SK-N-SH (cell line): ENCODE results near the gene HMGXB3. TPM values are rescaled to one million over a fixed set of nuclear protein-coding genes. Genes with fewer than 3 reads are reported as not detected.

Experiments used
- CTCF ChIA-PET: fragments of 300-600, 350-600 bp; formaldehyde crosslinking; extraction: SDS; loops from one replicate; lab custom pipeline; 2021; lab: Yijun Ruan, JAX
- POLR2A ChIA-PET: fragments of 350-600 bp; sonication (Branson Sonifier 250); formaldehyde crosslinking; extraction: SDS; loops from one replicate; lab custom pipeline; 2020; ENCODE audit warnings: antibody characterized with exemption, inconsistent platforms; lab: Yijun Ruan, JAX
- DNase-seq: peaks from one replicate; pipeline ENCODE4 v3.0.0; 2012
- H2AFZ ChIP-seq: fragments of 200-600 bp; sonication (generic); 2 replicates; pipeline ENCODE4 v1.8.1; 2016; ENCODE audit warnings: antibody characterized with exemption, mild to moderate bottlenecking, low read depth
- H3F3A ChIP-seq: fragments of 200-600 bp; sonication (generic); replicated peaks from 2 replicates; pipeline ENCODE3; 2016; ENCODE audit warnings: antibody characterized with exemption, mild to moderate bottlenecking; ENCODE audit not compliant: insufficient read depth
- H3K27ac ChIP-seq, 2 experiments: fragments of 200-500 bp in 1 of 2; fragments of 200-600 bp in 1 of 2; sonication (Bioruptor generic) in 1 of 2; sonication (generic), shearing (Covaris generic) in 1 of 2; 2 replicates each; pipeline versions ENCODE4 v1.5.1 to v1.6.1; 2014 to 2016; ENCODE audit warnings: low read depth in 2 of 2, inconsistent platforms in 1 of 2, low read length in 1 of 2, mild to moderate bottlenecking in 1 of 2, mixed read lengths in 1 of 2
- H3K27me3 ChIP-seq: fragments of 200-600 bp; sonication (generic), shearing (Covaris generic); 2 replicates; pipeline ENCODE4 v1.6.1; 2016; ENCODE audit warnings: mixed run types; ENCODE audit not compliant: insufficient read depth
- H3K36me3 ChIP-seq, 2 experiments: fragments of 200-500 bp in 1 of 2; fragments of 200-600 bp in 1 of 2; sonication (Bioruptor generic) in 1 of 2; sonication (generic) in 1 of 2; replicated peaks in 1 of 2; 2 replicates each; pipeline versions ENCODE3 to v1.5.1; 2014 to 2016; ENCODE audit warnings: low read length in 1 of 2, mild to moderate bottlenecking in 1 of 2; ENCODE audit not compliant: insufficient read depth in 2 of 2, control insufficient read depth in 1 of 2
- H3K4me1 ChIP-seq, 2 experiments: fragments of 200-500 bp in 1 of 2; fragments of 200-600 bp in 1 of 2; sonication (Bioruptor generic) in 1 of 2; sonication (generic), shearing (Covaris generic) in 1 of 2; 2 replicates each; pipeline versions ENCODE4 v1.5.1 to v1.6.1; 2014 to 2016; ENCODE audit warnings: low read depth in 1 of 2, low read length in 1 of 2, mixed run types in 1 of 2; ENCODE audit not compliant: insufficient read depth in 2 of 2, control insufficient read depth in 1 of 2
- H3K4me2 ChIP-seq: fragments of 200-600 bp; sonication (generic), shearing (Covaris generic); 2 replicates; pipeline ENCODE4 v1.6.1; 2017; ENCODE audit warnings: mixed run types
- H3K4me3 ChIP-seq, 2 experiments: fragments of 200-500 bp in 1 of 2; fragments of 200-600 bp in 1 of 2; sonication (Bioruptor generic) in 1 of 2; sonication (generic), shearing (Covaris generic) in 1 of 2; 2 replicates each; pipeline versions ENCODE4 v1.5.1 to v1.8.1; 2014 to 2016; ENCODE audit warnings: low read depth in 2 of 2, inconsistent platforms in 1 of 2, low read length in 1 of 2, mild to moderate bottlenecking in 1 of 2, mixed read lengths in 1 of 2, moderate library complexity in 1 of 2
- H3K79me2 ChIP-seq: fragments of 200-600 bp; sonication (generic); 2 replicates; pipeline ENCODE4 v1.8.1; 2017; ENCODE audit warnings: mild to moderate bottlenecking; ENCODE audit not compliant: insufficient read depth
- H3K9ac ChIP-seq: fragments of 200-600 bp; sonication (generic); 2 replicates; pipeline ENCODE4 v1.6.1; 2017; ENCODE audit warnings: mixed run types
- H3K9me2 ChIP-seq: fragments of 200-600 bp; sonication (generic); 2 replicates; pipeline ENCODE4 v1.6.1; 2017; ENCODE audit warnings: mixed run types
- H3K9me3 ChIP-seq: fragments of 200-600 bp; sonication (generic); 2 replicates; pipeline ENCODE4 v1.6.1; 2017; ENCODE audit warnings: mixed run types, mild to moderate bottlenecking, moderate library complexity
- H4K20me1 ChIP-seq: fragments of 200-600 bp; sonication (generic); 2 replicates; pipeline ENCODE4 v1.6.1; 2017; ENCODE audit warnings: mild to moderate bottlenecking, mixed run types; ENCODE audit not compliant: insufficient read depth
- CHD2 ChIP-seq: fragments of 150-350 bp; IDR thresholded peaks from 2 replicates; pipeline ENCODE4 v1.6.1; 2018; ENCODE audit warnings: low read length; ENCODE audit not compliant: partially characterized antibody
- EP300 ChIP-seq, 2 experiments: IDR thresholded peaks; 2 replicates each; pipeline versions ENCODE4 v1.4.0 to v1.6.1; 2012; ENCODE audit warnings: borderline replicate concordance in 1 of 2, low read depth in 1 of 2, low read length in 1 of 2
- GATA2 ChIP-seq: sonication (generic); formaldehyde crosslinking; IDR thresholded peaks from 2 replicates; pipeline ENCODE4 v1.5.0; 2020; ENCODE audit warnings: mild to moderate bottlenecking, missing genetic modification reagents
- JUND ChIP-seq: IDR thresholded peaks from 2 replicates; pipeline ENCODE4 v1.4.0; 2012
- MEF2A ChIP-seq: IDR thresholded peaks from 2 replicates; pipeline ENCODE4 v1.4.0; 2012; ENCODE audit warnings: low read depth, borderline replicate concordance
- MXI1 ChIP-seq: IDR thresholded peaks from 2 replicates; pipeline ENCODE4 v1.6.1; 2012; ENCODE audit warnings: mild to moderate bottlenecking, low read depth, low read length, improper control_type of control experiment
- POLR2AphosphoS5 ChIP-seq: IDR thresholded peaks from 2 replicates; pipeline ENCODE4 v1.6.1; 2012; ENCODE audit warnings: low read depth, low read length
- RAD21 ChIP-seq: IDR thresholded peaks from 2 replicates; pipeline ENCODE4 v1.6.1; 2012; ENCODE audit warnings: mild to moderate bottlenecking, low read length
- RFX5 ChIP-seq: IDR thresholded peaks from 2 replicates; pipeline ENCODE4 v1.6.1; 2012; ENCODE audit warnings: mild to moderate bottlenecking, improper control_type of control experiment, low read length
- SIN3A ChIP-seq: IDR thresholded peaks from 2 replicates; pipeline ENCODE4 v1.6.1; 2012; ENCODE audit warnings: low read depth, mild to moderate bottlenecking, low read length, moderate library complexity, borderline replicate concordance
- TAF1 ChIP-seq: IDR thresholded peaks from 2 replicates; pipeline ENCODE4 v1.6.1; 2012; ENCODE audit warnings: low read depth, mild to moderate bottlenecking, low read length, moderate library complexity, borderline replicate concordance
- YY1 ChIP-seq: IDR thresholded peaks from 2 replicates; pipeline ENCODE4 v1.4.0; 2012; ENCODE audit warnings: low read depth, mild to moderate bottlenecking
- WGBS: methylation state at CpG from one replicate; pipeline ENCODE4 v1.1.6; 2017; ENCODE audit warnings: low lambda C conversion rate; 5-methylcytosine and 5-hydroxymethylcytosine counted together
- polyA plus RNA-seq, 3 experiments: library from polyadenylated mRNA; depleted of rRNA; stranded (reverse); fragments of >200 nt; gene quantifications; 2 replicates each; pipeline ENCODE4 v1.2.3, GENCODE V29; 2012
- TF ChIP-seq, protein P1 (sequence below): IDR thresholded peaks from 2 replicates; pipeline ENCODE4 v1.6.1; 2012; ENCODE audit warnings: mild to moderate bottlenecking, low read depth, low read length, moderate library complexity
- TF ChIP-seq, protein P2 (sequence below): fragments of 150-350 bp; IDR thresholded peaks from 2 replicates; pipeline ENCODE4 v1.6.1; 2017; ENCODE audit warnings: antibody characterized with exemption, low read length, low read depth, borderline replicate concordance

Gene HMGXB3
- polyA plus RNA-seq, 1 of the 3 experiments (the other 2 are of a cell fraction) = 28.8 TPM

DNA sequence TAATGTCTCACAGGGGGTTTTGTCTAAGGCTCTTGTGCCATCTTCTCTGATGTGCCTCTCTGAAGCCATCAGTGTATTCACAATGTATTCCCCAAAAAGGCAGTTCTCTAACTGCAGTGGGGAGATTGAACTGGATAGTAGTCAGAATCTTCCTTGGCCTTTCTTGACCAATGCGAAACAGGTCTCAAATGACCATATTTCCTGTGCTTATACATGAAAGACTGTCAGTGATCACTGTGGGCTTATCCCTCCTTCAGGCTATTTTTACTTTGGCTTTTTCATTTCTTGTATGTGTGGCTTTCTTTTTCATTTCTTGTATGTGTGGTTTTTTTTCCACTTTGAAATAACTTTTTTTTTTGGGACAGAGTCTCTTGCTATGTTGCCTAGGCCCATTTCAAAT lies 19.7 kb downstream of the HMGXB3 start:
- WGBS = 100% methylated on average over 1 of the region's 1 CpG
- Histone ChIP-seq H3F3A (peaks cover 65% of the 10 kb centered on the region), H3K4me2 (no peak overlapping the region), H4K20me1 (0 out of 2 replicates have a peak, but pooled peaks cover 3% of the 10 kb centered on the region), H3K9ac (no peak overlapping the region), H3K79me2 (peaks cover 32% of the 10 kb centered on the region), H2AFZ (no peak overlapping the region), H3K36me3 (peaks cover 62 to 64% of the 10 kb centered on the region in 2 experiments), H3K4me1 (peaks cover 0 to 53% of the 10 kb centered on the region in 2 experiments; a peak in 3 of 4 replicates), H3K4me3 (no peak overlapping the region), H3K9me3 (peaks cover 12% of the 10 kb centered on the region; the same call in 1 of the 2 replicates), H3K27ac (peak overlapping the region in 1 of 2 experiments; percentile 94; a peak in 3 of 4 replicates), H3K9me2 (no peaks in the 10 kb centered on the region), H3K27me3 (no peaks in the 10 kb centered on the region)
- no peak for DNase-seq
- ChIA-PET POLR2A (no interaction called here), CTCF (interaction anchor here (0.8 kb wide), 1 partner anchor 17 kb away, joined by 3 read pairs; no protein-coding TSS in a partner anchor)
- TF ChIP-seq SIN3A (no peak), EP300 (IDR thresholded peaks at IDR 0.05; ENCODE audit: borderline replicate concordance in 1 of 2, low read depth in 1 of 2, low read length in 1 of 2) (no peak), MXI1 (no peak), POLR2AphosphoS5 (no peak), CHD2 (no peak), MEF2A (no peak), RAD21 (no peak), YY1 (no peak), TAF1 (no peak), GATA2 (no peak), JUND (no peak), RFX5 (no peak)
- TF ChIP-seq, protein P1, sequence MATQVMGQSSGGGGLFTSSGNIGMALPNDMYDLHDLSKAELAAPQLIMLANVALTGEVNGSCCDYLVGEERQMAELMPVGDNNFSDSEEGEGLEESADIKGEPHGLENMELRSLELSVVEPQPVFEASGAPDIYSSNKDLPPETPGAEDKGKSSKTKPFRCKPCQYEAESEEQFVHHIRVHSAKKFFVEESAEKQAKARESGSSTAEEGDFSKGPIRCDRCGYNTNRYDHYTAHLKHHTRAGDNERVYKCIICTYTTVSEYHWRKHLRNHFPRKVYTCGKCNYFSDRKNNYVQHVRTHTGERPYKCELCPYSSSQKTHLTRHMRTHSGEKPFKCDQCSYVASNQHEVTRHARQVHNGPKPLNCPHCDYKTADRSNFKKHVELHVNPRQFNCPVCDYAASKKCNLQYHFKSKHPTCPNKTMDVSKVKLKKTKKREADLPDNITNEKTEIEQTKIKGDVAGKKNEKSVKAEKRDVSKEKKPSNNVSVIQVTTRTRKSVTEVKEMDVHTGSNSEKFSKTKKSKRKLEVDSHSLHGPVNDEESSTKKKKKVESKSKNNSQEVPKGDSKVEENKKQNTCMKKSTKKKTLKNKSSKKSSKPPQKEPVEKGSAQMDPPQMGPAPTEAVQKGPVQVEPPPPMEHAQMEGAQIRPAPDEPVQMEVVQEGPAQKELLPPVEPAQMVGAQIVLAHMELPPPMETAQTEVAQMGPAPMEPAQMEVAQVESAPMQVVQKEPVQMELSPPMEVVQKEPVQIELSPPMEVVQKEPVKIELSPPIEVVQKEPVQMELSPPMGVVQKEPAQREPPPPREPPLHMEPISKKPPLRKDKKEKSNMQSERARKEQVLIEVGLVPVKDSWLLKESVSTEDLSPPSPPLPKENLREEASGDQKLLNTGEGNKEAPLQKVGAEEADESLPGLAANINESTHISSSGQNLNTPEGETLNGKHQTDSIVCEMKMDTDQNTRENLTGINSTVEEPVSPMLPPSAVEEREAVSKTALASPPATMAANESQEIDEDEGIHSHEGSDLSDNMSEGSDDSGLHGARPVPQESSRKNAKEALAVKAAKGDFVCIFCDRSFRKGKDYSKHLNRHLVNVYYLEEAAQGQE = no peak
- TF ChIP-seq, protein P2, sequence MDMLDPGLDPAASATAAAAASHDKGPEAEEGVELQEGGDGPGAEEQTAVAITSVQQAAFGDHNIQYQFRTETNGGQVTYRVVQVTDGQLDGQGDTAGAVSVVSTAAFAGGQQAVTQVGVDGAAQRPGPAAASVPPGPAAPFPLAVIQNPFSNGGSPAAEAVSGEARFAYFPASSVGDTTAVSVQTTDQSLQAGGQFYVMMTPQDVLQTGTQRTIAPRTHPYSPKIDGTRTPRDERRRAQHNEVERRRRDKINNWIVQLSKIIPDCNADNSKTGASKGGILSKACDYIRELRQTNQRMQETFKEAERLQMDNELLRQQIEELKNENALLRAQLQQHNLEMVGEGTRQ = no peak
